GM18511 (cell line): ENCODE measurements around the gene NID1.
"Not testable (repeated sequence)": the region's sequence is repeated elsewhere in the genome, so short reads cannot be mapped to it uniquely, and the experiment has no call there.

Experiments
- ATAC-seq: cut with Tn5 transposase; IDR thresholded peaks from one replicate; pipeline ENCODE4 v1.9.1; 2021; ENCODE audit warnings: mild to moderate bottlenecking, moderate library complexity; ENCODE audit not compliant: unreplicated experiment

NID1 gene

GRCh38 chr1:235999259-235999925 lies 65.5 kb downstream of the NID1 start:
- ATAC-seq: peak; percentile 89

DNA sequence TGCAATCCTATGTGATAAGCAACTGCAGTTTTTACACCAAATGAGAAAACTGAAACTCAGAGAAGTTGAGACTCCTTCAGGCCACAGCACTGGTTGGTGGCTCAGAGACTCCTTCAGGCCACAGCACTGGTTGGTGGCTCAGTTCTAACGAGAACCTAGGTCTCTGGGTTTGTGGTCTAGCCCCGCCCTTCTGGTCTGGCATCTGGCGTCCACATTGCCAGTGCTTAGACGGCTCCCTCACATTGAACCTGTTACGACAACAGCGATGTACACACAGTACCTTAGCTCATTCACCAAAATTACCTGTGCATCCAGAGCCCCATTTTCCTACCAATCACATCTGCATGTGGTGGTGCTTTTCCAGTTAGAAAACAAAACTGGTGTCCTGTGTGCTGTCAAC lies 66.1 kb downstream of the NID1 start:
- peak; percentile 37 for ATAC-seq

GRCh38 chr1:235997931-235998330 lies 67.0 kb downstream of the NID1 start:
- ATAC-seq: no peak

DNA sequence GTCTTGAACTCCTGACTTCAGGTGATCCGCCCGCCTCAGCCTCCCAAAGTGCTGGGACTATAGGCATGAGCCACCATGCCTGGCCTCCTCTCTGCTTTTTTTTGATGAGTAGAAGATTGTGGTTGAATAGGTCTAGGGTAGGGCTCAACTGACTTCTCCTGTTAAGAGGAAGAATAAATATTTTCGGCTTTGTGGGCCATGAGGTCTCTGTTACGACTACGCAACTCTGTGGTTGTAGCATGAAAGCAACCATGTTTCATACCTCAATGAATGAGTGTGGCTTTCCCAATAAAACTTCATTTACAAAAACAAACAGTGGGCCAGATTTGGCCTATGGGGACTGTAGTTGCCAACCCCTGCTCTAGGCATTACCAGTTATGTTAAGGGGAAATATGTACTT lies 67.8 kb downstream of the NID1 start:
- ATAC-seq: no peak

DNA sequence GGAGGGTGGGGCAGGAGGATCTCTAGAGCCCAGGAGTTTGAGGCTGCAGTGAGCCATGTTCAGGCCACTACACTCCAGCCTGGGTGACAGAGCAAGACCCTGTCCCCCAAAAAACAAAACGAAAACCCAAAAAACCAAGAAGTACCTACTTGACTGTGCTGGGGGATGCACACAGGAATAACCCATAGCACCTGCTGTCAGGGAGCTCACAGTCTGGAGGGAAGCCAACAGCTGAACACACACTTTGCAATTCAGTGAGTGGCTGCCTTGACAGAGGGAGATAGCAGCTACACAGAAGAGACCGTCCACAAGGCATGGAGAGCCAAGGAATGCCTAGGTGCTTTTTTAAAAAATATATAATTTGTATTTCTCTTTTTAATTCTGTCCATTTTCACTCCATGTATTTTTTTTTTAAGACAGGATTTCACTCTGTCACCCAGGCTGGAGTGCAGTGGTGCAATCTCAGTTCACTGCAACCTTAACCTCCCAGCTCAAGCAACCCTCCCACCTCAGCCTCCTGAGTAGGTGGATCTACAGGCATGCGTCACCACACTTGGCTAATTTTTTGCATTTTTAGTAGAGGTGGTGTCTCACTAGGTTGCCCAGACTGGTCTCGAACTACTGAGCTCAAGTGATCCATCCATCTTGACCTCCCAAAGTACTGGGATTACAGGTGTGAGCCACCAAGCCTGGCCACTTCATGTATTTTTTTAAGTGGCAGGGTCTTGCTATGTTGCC lies 68.7 kb downstream of the NID1 start:
- ATAC-seq: peak; percentile 18

- ATAC-seq: no peak
Observed at GRCh38 chr1:235995511-235995910, 69.4 kb downstream of the NID1 start.

DNA sequence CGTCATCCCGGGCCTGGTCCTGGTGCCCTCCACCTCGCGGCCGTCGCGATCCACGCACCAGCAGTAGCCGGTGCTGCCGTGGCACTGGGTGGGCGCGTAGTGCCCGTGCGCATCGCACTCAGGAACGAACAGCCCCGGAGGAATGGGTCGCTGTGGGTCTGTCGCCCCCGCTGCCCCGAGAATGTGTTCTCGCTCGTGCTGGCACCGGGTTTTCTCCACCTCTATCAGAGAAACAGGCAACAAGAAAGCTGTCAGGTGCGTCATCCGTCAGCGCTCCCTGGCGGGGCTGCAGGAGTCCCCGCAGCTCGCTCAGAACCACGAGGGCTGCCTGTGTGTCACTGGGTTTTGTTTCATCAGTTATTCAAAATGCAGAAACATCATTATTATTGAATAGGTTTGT lies 71.2 kb downstream of the NID1 start:
- ATAC-seq: no peak

DNA sequence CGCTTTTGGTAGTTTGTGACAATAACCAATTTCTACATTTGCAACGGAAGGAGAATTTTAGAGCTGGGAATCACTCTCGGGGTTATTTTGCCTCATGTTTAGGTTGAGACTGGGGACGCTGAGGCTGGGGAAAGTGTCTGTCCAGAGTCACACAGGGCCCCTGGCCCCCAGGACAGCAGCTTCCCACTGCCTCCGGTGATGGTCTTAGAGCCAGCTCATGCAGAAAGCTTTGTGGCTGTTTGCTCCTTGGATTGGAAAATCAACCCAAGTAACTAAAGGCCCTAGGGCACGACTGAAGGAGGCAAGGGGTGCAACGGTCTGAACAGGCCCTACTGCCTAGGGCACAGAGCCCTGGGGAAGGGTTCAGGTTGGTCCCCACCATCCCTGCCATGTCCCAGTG lies 72.0 kb downstream of the NID1 start:
- ATAC-seq: no peak

DNA sequence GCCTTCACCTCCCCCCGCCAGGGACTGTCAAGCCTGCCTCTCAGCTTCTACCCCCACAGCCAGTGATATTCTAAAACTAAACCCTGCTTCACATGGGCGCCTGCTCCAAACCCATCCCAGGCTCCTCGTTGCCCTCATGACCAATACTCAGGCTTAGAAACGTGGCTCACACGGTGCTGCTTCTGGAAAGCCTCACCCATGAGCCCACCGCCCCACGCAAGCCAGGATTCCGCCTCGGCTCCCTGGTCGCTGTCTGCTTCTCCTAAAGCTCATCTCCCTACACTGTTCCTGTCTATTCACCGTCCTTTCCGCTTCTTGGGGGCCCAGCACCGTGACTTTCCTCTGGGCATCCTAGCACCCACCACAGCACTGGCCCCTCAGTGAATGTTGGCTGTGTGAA lies 72.5 kb downstream of the NID1 start:
- ATAC-seq: no peak

DNA sequence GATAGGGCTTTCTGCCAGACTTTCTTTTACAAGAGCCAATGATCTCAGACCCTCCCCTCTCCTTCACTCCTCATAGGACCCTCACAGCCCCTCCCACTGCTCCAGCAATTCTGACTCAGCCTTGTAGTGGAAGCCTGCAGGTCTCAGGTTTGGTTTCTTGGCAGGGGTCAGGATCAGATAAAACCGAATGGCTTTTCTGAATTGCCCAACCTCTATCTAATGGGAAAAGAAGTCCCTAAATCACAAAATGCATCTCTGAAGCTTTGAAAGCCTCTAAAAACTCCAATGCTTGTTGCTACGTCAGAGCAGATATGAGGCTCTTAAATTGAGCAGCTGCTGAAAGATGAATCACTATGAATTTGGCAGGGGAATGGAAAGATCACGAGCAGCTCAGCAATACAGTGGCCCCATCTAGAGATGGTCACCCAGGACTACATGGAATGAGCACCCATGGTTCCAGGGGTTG lies 74.5 kb downstream of the NID1 start:
- no peak for ATAC-seq

GRCh38 chr1:235989105-235989504 lies 75.8 kb downstream of the NID1 start:
- no peak for ATAC-seq

GRCh38 chr1:235986869-235987268 lies 78.0 kb downstream of the NID1 start:
- peak; percentile 84 for ATAC-seq

DNA sequence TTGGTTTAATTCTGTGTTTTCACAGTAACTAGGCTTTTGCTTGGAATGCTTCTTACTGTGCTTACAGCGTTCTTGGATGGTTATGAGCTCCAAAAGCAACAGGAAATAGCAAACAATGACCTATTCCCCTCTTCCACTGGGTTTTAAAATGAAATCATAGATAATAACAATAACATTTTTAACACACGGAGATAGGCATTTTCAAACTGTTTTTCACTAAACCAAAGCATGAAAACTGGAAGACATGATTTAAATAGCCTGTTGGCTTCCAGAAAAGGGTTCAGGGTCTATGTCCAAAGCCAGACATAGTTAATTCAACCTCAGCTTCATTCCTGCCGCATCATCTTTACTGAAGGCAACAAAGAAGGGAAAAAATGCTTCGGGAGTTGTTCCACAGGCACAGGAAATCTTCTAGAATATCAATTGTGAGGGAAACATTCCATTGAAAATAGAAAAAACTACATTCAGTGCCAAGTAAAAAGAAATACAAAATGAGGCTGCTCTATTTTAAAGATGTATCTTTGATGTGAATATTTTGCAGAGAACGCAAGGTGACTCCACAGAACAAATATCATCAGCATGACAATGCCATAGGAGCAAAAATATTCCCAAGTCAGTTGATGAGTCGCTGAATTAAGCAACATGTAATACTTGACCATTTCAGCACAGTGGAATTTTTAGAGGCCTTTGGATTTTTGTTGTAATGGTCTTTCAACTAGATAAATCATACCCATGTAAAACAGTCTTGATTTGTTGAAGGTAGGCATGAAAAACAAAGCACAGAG lies 80.7 kb downstream of the NID1 start:
- no peak for ATAC-seq

DNA sequence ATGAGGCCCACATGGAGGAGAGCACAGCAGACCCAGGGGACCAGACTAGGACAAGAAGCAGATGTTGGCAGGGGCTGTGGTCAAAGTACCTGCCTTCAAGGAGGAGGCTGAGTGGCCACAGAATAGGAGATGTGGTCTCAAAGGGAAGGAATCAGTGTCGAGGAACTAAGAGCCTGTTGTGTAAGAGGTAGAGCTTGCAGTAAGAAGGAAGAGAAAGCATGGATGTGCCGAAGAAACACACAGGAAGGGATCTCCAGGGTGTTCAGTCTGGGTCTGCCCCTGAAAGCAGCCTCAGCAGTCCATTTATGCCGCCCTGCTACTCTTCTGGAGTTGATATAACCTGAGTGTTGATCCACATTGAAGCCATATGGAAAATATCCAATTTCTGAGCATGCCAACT lies 83.9 kb downstream of the NID1 start:
- ATAC-seq: no peak

GRCh38 chr1:235979716-235980333 lies 85.1 kb downstream of the NID1 start:
- no peak for ATAC-seq

GRCh38 chr1:235979176-235979575 lies 85.7 kb downstream of the NID1 start:
- no peak for ATAC-seq

GRCh38 chr1:235976490-235976889 lies 88.4 kb downstream of the NID1 start:
- ATAC-seq: no peak

- no peak for ATAC-seq
Observed at GRCh38 chr1:235974616-235975015, 90.3 kb downstream of the NID1 start.

DNA sequence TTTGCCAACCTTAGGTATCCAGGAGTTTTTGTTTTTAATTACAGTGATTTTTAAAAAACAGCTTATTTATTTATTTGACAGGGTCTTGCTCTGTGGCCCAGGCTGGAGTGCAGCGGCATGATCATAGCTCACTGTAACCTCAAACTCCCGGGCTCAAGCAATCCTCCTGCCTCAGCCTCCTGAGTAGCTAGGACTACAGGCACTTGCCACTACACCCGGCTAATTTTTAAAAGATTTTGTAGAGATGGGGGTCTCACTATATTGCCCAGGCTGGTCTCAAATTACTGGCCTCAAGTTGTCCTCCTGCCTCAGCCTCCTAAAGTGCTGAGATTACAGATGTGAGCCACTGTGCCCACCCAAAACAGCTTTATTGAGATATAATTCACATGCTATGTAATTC lies 92.2 kb downstream of the NID1 start:
- not testable (repeated sequence) for ATAC-seq

GRCh38 chr1:235972311-235972689 lies 92.6 kb downstream of the NID1 start:
- peak; percentile 48 for ATAC-seq

- peak; percentile 97 for ATAC-seq
Observed at GRCh38 chr1:235971571-235972310, 93.1 kb downstream of the NID1 start.
